ENCODE measurements around the gene CARD11.
A peak's percentile ranks its signal among the peaks of the same experiment; 100 is the strongest.

CARD11 gene

GRCh38 chr7:2979951-2980350 is 63.7 kb downstream of the CARD11 start:
- DNase-seq = no peak

- DNase-seq = no peak
Measured at GRCh38 chr7:2979201-2979631, 64.5 kb downstream of the CARD11 start.

GRCh38 chr7:2978408-2978807 is 65.3 kb downstream of the CARD11 start:
- peak; percentile 64 for DNase-seq

- DNase-seq = no peak
Measured at GRCh38 chr7:2975821-2976371, 67.8 kb downstream of the CARD11 start.

- DNase-seq = no peak
Measured at GRCh38 chr7:2974093-2974819, 69.4 kb downstream of the CARD11 start.

- DNase-seq = no peak
Measured at GRCh38 chr7:2972835-2973161, 70.9 kb downstream of the CARD11 start.

GRCh38 chr7:2971914-2972834 is 71.5 kb downstream of the CARD11 start:
- no peak for DNase-seq

- no peak for DNase-seq
Measured at GRCh38 chr7:2970861-2971260, 72.8 kb downstream of the CARD11 start.

- no peak for DNase-seq
Measured at GRCh38 chr7:2970307-2970664, 73.4 kb downstream of the CARD11 start.

- no peak for DNase-seq
Measured at GRCh38 chr7:2969398-2970306, 74.0 kb downstream of the CARD11 start.

- DNase-seq = no peak
Measured at GRCh38 chr7:2968616-2969397, 74.9 kb downstream of the CARD11 start.

GRCh38 chr7:2968176-2968575 is 75.5 kb downstream of the CARD11 start:
- no peak for DNase-seq

- DNase-seq = no peak
Measured at GRCh38 chr7:2967705-2968104, 76.0 kb downstream of the CARD11 start.

- no peak for DNase-seq
Measured at GRCh38 chr7:2967253-2967652, 76.4 kb downstream of the CARD11 start.

- DNase-seq = no peak
Measured at GRCh38 chr7:2966466-2967078, 77.1 kb downstream of the CARD11 start.

GRCh38 chr7:2965745-2966270 is 77.9 kb downstream of the CARD11 start:
- DNase-seq = no peak

GRCh38 chr7:2965301-2965700 is 78.4 kb downstream of the CARD11 start:
- no peak for DNase-seq

- no peak for DNase-seq
Measured at GRCh38 chr7:2964208-2964607, 79.5 kb downstream of the CARD11 start.

- no peak for DNase-seq
Measured at GRCh38 chr7:2962865-2963264, 80.8 kb downstream of the CARD11 start.

- DNase-seq = no peak
Measured at GRCh38 chr7:2959828-2960599, 83.7 kb downstream of the CARD11 start.
